Islet of Langerhans (tissue), 1 donor: ENCODE results near the gene GLIPR1L2.

Experiments used
- FAIRE-seq: peaks from one replicate; lab custom pipeline; 2011; peaks lifted over from hg19 to GRCh38; lab: Jason Lieb, UNC

The GLIPR1L2 gene

GRCh38 chr12:75478116-75478794 is 87.4 kb downstream of the GLIPR1L2 start:
- FAIRE-seq: no peak

GRCh38 chr12:75479963-75480461 is 89.1 kb downstream of the GLIPR1L2 start:
- no peak for FAIRE-seq

GRCh38 chr12:75480469-75480949 is 89.6 kb downstream of the GLIPR1L2 start, which contains the start of gene GLIPR1:
GLIPR1 (plus strand) TSS chr12:75480755; CDS start chr12:75480881, 126 bp downstream.
- FAIRE-seq: no peak

- FAIRE-seq: no peak
Observed at GRCh38 chr12:75481013-75481705, 90.3 kb downstream of the GLIPR1L2 start.

- FAIRE-seq: no peak
Observed at GRCh38 chr12:75481774-75482173, 90.9 kb downstream of the GLIPR1L2 start.
